UCSD-AML1 (cell line): ENCODE measurements around the gene TYMP.
A peak's percentile ranks its signal among the peaks of the same experiment; 100 is the strongest.
"Not testable (repeated sequence)": the region's sequence is repeated elsewhere in the genome, so short reads cannot be mapped to it uniquely, and the experiment has no call there.

Experiments used
- DNase-seq: peaks from one replicate; lab custom pipeline; 2025; ENCODE audit not compliant: unreplicated experiment; lab: John Stamatoyannopoulos, UW

TYMP gene

GRCh38 chr22:50525104-50525857 lies 4.5 kb downstream of the TYMP start, which contains the start of gene SCO2:
SCO2 (minus strand) TSS chr22:50525598; CDS start chr22:50524411, 1,187 bp downstream.
- peak; percentile 98 for DNase-seq

GRCh38 chr22:50524676-50525103 lies 5.1 kb downstream of the TYMP start:
- no peak for DNase-seq

GRCh38 chr22:50523806-50524675 lies 5.8 kb downstream of the TYMP start:
- no peak for DNase-seq

- no peak for DNase-seq
Observed at GRCh38 chr22:50523458-50523805, 6.4 kb downstream of the TYMP start.

- no peak for DNase-seq
Observed at GRCh38 chr22:50522806-50523438, 6.9 kb downstream of the TYMP start.

GRCh38 chr22:50522208-50522805 lies 7.5 kb downstream of the TYMP start:
- DNase-seq: no peak

- no peak for DNase-seq
Observed at GRCh38 chr22:50521710-50522109, 8.1 kb downstream of the TYMP start.

DNA sequence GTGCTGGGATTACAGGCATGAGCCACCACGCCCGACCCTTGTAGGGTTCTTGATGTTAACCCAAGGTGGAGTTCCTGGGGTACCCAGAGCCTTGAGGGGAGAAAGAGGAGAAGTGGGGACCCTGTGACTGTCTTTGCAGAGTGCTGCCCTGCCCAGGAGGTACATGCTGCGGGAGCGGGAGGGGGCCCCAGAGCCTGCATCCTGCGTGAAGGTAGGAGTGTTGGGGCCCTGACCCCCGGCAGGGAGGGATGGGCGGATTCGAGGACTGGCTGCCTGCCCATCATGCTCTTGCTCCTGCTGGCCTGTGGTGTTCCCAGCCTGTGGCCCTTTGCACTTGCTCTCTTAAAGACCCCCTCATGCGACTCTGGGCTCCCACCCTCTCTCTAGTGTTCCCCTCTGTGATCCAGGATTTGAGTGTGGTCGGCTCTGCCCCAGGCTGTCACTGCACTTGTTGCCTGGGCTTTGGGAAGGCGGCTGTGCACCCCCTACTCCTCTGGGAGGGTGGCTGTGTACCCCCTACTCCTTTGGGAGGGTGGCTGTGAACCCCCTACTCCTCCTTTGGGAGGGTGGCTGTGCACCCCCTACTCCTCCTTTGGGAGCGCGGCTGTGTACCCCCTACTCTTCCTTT lies 8.9 kb downstream of the TYMP start:
- no peak for DNase-seq

GRCh38 chr22:50520184-50520583 lies 9.6 kb downstream of the TYMP start:
- not testable (repeated sequence) for DNase-seq

DNA sequence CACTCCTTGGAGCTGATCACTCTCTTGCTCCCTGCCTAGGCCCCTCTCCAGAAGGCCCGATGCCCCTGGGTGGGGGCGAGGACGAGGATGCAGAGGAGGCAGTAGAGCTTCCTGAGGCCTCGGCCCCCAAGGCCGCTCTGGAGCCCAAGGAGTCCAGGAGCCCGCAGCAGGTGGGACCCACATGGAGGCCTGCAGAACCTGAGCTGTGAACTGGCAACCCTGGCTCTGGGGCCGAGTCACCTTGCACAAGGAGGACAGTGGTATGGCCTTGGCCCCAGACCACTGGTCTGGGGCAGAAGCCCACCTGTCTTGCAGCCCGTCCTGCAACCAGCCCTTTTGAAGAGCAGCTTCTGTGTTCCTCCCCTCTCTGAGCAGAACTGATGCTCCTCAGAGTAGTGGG lies 10.7 kb downstream of the TYMP start:
- DNase-seq: no peak

- DNase-seq: no peak
Observed at GRCh38 chr22:50518606-50519005, 11.2 kb downstream of the TYMP start.

GRCh38 chr22:50517495-50518260 lies 12.1 kb downstream of the TYMP start:
- DNase-seq: no peak

DNA sequence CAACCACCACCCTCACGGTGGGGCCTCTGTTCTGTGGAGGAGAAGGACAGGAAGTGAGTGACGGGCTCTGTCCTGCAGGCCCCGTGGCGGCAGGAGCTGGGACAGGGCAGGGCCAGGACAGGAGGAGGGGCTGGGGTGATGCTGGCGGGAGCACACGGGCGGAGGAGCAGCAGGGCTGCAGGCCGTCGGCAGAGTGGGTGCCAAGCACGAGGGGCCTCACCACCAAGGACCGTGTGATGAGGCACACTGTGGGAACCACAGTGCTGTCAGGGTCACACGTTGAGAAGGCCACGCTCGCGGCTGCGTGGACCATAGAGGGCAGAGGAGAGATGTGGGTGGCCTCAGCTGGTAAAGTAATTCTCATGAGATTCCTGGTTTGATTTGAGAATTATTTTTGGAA lies 12.9 kb downstream of the TYMP start:
- DNase-seq: no peak

- DNase-seq: no peak
Observed at GRCh38 chr22:50516068-50516467, 13.7 kb downstream of the TYMP start.

DNA sequence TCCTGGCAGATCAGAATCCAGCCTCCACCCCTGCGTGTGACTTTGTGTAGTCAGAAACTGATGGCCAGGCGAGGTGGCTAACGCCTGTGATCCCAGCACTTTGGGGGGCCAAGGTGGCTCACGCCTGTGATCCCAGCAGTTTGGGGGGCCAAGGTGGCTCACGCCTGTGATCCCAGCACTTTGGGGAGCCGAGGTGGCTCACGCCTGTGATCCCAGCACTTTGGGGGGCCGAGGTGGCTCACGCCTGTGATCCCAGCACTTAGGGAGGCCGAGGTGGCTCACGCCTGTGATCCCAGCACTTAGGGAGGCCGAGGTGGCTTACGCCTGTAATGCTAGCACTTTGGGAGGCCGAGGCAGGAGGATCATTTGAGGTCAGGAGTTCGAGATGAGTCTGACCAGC lies 16.6 kb downstream of the TYMP start:
- no peak for DNase-seq

GRCh38 chr22:50508897-50509296 lies 20.9 kb downstream of the TYMP start:
- no peak for DNase-seq

DNA sequence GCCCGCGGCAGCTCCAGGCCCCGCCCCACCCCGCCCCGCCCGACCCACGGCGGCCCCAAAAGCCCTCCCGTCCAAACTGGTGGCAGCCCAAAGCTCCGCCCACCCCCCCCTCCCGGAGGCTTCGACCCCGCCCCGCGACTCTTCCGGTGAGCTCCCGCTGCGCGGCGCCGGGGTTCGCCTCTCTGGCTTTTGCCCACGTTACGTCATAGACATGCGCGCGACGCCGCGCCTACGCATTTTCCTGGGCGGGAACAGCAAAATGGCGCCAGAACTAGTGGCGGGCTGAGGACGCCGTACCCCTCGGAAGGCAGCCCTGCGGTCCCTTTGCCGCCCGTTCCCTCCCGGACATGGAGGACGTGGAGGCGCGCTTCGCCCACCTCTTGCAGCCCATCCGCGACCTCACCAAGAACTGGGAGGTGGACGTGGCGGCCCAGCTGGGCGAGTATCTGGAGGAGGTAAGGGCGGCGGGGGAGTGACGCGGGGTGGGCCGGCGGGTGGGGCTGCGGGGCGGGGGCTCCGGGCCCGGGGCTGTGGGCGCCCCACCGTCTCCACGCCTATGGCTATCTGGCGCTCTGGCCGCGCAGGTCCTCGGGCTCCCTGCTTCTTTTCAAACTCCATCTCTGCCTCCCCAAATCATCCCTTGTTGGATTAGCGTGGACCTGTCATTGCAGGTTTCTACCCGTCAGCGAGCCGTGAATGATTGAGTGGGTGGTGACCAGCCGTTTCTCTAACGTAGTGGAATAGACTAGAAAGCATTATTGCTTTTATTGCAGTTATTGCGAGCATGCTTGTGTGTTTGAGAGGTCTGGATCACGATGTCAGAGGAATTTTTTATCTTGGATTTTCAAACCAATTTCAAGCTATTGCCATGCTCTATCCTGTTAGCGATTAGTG lies 21.6 kb downstream of the TYMP start, which contains the start of gene NCAPH2:
Gene NCAPH2 (plus strand): TSS at position 234 of the 894 bp plus-strand sequence. CDS start 114 bp downstream, at position 348.
- DNase-seq: peak; percentile 98

DNA sequence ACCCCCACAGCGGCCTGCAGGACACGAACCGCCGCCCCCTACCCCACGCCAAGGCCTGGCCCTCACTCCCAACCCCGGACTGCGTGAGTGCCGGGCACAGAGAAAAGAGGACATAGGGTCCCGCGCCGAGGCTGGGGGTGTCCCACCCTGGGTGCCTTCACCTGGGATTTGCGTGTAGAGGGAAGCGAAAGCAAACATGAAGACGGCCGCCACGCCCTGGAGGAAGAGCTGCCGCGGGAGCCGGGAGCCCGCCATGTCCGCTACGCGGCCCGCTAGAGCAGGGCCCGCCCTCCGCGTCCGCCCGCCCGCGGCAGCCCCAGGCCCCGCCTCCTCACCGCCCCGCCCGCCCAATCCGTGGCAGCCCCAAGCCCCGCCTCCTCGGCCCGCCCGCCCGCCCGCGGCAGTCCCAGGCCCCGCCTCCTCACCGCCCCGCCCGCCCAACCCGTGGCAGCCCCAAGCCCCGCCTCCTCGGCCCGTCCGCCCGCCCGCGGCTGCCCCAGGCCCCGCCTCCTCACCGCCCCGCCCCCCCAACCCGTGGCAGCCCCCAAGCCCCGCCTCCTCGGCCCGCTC lies 22.3 kb downstream of the TYMP start, which contains the start of gene LMF2:
Gene LMF2 (minus strand): TSS at position 282 of the 570 bp plus-strand sequence. CDS start 27 bp downstream, at position 255.
- no peak for DNase-seq
